ENCODE measurements around the gene MCTP1.

The MCTP1 gene

DNA sequence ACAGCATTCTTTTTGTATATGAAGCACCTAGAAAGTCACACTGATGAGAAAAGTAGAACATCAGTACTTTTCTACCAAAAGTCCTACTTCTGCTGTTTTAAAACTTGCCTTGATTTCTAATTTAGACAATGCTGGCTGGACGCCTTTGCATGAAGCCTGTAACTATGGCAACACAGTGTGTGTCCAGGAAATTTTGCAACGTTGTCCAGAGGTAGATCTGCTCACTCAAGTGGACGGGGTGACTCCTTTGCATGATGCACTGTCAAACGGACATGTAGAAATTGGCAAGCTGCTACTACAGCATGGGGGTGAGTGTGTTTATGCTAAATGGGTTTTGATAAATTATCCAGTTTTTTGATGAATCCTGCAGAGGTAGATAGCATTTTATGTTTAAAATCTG lies 592.9 kb downstream of the MCTP1 start:
- no peak overlapping the region for H3K9ac ChIP-seq (ENCODE audit: low read length)

DNA sequence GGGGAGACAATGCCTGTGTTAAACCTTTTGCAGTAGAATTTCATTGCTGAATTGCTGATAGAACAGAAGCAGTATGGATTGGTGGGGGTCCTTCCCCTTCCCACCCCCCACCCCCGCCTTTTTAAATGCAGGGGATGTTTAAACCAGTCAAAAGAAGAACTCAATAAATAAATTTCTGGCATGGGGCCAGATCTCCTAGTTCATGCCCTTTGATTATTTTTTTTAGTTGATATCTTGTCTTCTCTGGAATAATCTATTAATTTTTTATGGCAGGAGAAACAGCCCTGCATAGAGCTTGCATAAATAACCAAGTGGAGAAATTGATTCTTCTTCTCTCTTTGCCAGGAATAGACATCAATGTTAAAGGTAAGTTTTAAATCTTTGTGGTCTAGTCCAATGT lies 593.6 kb downstream of the MCTP1 start:
- no peak overlapping the region for H3K4me3 ChIP-seq (ENCODE audit: low read length)
- H3K27ac ChIP-seq (ENCODE audit: low read length), result no peak overlapping the region
- H3K27me3 ChIP-seq (ENCODE audit: low read depth, low read length), result no peaks in the 10 kb centered on the region
- H3K79me2 ChIP-seq (ENCODE audit: low read length), result no peaks in the 10 kb centered on the region
- no peak overlapping the region for H3K9ac ChIP-seq (ENCODE audit: low read length)
- no peaks in the 10 kb centered on the region for H4K20me1 ChIP-seq (ENCODE audit: insufficient read depth, low read length)
- H2AFZ ChIP-seq (ENCODE audit: low read depth, low read length), result no peak overlapping the region
- H3K9me3 ChIP-seq (ENCODE audit: insufficient read depth, low read length), result no peaks in the 10 kb centered on the region
- no peaks in the 10 kb centered on the region for H3K4me1 ChIP-seq (ENCODE audit: low read length)
- H3K4me2 ChIP-seq (ENCODE audit: low read length), result no peak overlapping the region
- H3K36me3 ChIP-seq (replicated peaks; ENCODE audit: low read depth, low read length), result peaks cover 3% of the 10 kb centered on the region
- TF ChIP-seq EZH2phosphoT487 (IDR thresholded peaks at IDR 0.05; ENCODE audit: low read depth), result no peak

More for the DNA sequence above, 592.9 kb downstream of the MCTP1 start:
- Histone ChIP-seq H3K4me1 (ENCODE audit: low read length) (no peaks in the 10 kb centered on the region), H2AFZ (ENCODE audit: low read depth, low read length) (no peak overlapping the region), H4K20me1 (ENCODE audit: insufficient read depth, low read length) (no peaks in the 10 kb centered on the region), H3K27me3 (ENCODE audit: low read depth, low read length) (no peaks in the 10 kb centered on the region), H3K79me2 (ENCODE audit: low read length) (no peaks in the 10 kb centered on the region), H3K27ac (ENCODE audit: low read length) (no peak overlapping the region), H3K36me3 (replicated peaks; ENCODE audit: low read depth, low read length) (peaks cover 3% of the 10 kb centered on the region), H3K4me2 (ENCODE audit: low read length) (no peak overlapping the region), H3K9me3 (ENCODE audit: insufficient read depth, low read length) (no peaks in the 10 kb centered on the region), H3K4me3 (ENCODE audit: low read length) (no peak overlapping the region)
- TF ChIP-seq CTCF (IDR thresholded peaks at IDR 0.05; ENCODE audit: low read depth, low read length) (no peak), EZH2phosphoT487 (IDR thresholded peaks at IDR 0.05; ENCODE audit: low read depth) (no peak)

DNA sequence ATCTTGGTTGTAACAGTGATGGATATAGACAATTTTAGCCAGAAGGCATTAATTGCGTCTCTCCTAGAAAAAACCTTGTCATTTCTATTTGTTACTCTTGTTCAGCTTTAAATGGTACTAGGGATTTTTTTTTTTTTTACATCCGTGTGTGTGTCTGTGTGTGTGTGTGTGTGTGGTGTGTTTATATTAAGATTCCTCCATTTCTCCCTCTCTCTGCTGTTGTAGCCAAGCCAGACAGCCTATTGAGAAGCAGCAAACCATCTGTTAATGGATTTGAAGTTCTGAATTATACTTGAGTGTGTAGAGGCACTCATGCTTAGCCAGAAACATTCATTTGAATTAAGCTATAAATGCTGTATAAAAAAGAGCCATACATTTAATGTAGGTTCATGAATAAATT lies 594.1 kb downstream of the MCTP1 start:
- Histone ChIP-seq H3K27me3 (ENCODE audit: low read depth, low read length) (no peaks in the 10 kb centered on the region), H3K4me2 (ENCODE audit: low read length) (no peak overlapping the region), H3K9me3 (ENCODE audit: insufficient read depth, low read length) (no peaks in the 10 kb centered on the region), H3K36me3 (replicated peaks; ENCODE audit: low read depth, low read length) (peaks cover 3% of the 10 kb centered on the region), H3K27ac (ENCODE audit: low read length) (no peak overlapping the region), H3K79me2 (ENCODE audit: low read length) (no peaks in the 10 kb centered on the region), H3K4me3 (ENCODE audit: low read length) (no peak overlapping the region), H4K20me1 (ENCODE audit: insufficient read depth, low read length) (no peaks in the 10 kb centered on the region), H2AFZ (ENCODE audit: low read depth, low read length) (no peak overlapping the region), H3K9ac (ENCODE audit: low read length) (no peak overlapping the region), H3K4me1 (ENCODE audit: low read length) (no peaks in the 10 kb centered on the region)
- TF ChIP-seq CTCF (IDR thresholded peaks at IDR 0.05; ENCODE audit: low read depth, low read length), result no peak
- TF ChIP-seq EZH2phosphoT487 (IDR thresholded peaks at IDR 0.05; ENCODE audit: low read depth), result no peak

DNA sequence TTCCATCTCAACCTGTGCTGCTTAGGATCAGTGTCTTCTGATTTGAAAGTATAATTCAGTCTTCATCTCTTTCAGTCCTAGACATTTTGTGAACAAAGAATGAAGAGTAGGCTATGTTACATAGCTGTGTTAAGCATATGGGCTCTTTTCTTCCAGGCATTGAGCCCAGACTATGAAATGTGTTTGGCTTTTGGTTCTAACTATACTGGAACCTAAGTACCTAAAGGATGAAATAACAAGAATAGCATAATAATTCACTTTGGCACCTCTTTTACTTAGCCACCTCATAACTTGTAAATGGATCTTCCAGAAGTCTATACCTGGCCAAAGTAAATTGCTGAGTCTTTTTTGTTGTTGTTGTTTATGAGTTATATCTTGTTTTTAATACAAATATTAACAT lies 595.0 kb downstream of the MCTP1 start:
- Histone ChIP-seq H3K27me3 (ENCODE audit: low read depth, low read length) (no peaks in the 10 kb centered on the region), H3K36me3 (replicated peaks; ENCODE audit: low read depth, low read length) (peaks cover 3% of the 10 kb centered on the region), H3K9me3 (ENCODE audit: insufficient read depth, low read length) (no peaks in the 10 kb centered on the region), H3K4me3 (ENCODE audit: low read length) (no peak overlapping the region), H2AFZ (ENCODE audit: low read depth, low read length) (no peak overlapping the region), H3K79me2 (ENCODE audit: low read length) (no peaks in the 10 kb centered on the region), H3K4me1 (ENCODE audit: low read length) (no peaks in the 10 kb centered on the region), H3K4me2 (ENCODE audit: low read length) (no peak overlapping the region), H3K9ac (ENCODE audit: low read length) (no peak overlapping the region), H3K27ac (ENCODE audit: low read length) (no peak overlapping the region), H4K20me1 (ENCODE audit: insufficient read depth, low read length) (no peaks in the 10 kb centered on the region)
- no peak for TF ChIP-seq EZH2phosphoT487 (IDR thresholded peaks at IDR 0.05; ENCODE audit: low read depth)
- TF ChIP-seq CTCF (IDR thresholded peaks at IDR 0.05; ENCODE audit: low read depth, low read length), result no peak

Data from OCI-LY3 (cell line).